ENCODE measurements around the gene ZSWIM6.
A peak's percentile ranks its signal among the peaks of the same experiment; 100 is the strongest.

The ZSWIM6 gene

DNA sequence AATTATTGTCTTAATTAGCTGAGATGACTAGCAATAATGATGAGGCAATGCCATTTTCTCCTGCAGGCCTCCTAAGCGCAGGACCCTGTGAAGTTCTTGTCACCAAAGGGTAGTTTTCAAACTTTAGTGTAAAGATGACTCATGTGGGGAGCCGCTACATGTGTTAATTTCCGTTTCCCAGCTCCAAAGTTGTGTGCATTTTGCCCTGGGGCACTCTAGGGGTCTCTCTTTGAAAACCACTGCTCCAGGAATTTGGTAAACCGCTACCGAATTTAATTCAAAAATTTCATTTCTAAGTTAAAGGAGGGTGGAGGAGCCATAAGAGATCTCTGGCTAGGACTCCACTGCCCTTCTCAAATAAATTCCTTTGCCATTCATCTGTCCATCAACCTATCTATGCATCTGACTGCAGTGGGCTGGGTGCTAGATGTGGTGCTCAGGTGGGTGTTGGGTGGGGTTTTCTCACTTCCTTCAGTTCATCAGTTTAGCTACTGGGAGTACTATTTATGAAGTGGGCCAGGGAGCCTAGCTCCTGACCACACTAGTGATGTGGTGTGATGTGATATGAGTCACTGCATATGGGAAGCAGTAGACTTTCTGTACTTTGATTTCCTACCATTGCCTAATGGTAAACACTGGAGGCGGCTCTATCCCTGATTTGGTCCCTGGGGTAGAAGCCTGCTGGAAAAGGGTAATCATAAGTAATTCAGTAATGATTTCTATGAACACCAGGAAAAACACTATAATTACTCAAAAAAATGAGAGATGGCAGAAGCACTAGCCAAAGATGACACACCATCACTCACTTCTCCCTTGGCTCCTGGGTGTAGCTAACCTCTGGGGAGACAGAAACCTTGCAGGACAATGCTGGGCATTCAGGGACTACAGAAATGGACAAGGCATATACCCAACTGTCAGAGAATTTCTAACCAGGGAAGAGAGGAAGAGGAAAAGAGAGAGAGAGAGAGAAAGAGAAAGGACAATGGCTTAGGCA is 4.0 kb upstream of the ZSWIM6 start:
- no peak overlapping the region for H3K27ac ChIP-seq (ENCODE audit: low read length)
- H3K4me3 ChIP-seq (ENCODE audit: low read length) = no peak overlapping the region
- H3K36me3 ChIP-seq (ENCODE audit: insufficient read depth, low read depth, low read length) = no peaks in the 10 kb centered on the region
- H3K4me1 ChIP-seq (ENCODE audit: insufficient read depth, low read length) = peaks cover 16% of the 10 kb centered on the region
- peaks cover 54% of the 10 kb centered on the region for H3K27me3 ChIP-seq (ENCODE audit: insufficient read depth, low read length)
- H3K9me3 ChIP-seq (ENCODE audit: insufficient read depth, low read depth, low read length) = no peaks in the 10 kb centered on the region
- no peak overlapping the region for H3K9ac ChIP-seq (ENCODE audit: low read depth, low read length)

DNA sequence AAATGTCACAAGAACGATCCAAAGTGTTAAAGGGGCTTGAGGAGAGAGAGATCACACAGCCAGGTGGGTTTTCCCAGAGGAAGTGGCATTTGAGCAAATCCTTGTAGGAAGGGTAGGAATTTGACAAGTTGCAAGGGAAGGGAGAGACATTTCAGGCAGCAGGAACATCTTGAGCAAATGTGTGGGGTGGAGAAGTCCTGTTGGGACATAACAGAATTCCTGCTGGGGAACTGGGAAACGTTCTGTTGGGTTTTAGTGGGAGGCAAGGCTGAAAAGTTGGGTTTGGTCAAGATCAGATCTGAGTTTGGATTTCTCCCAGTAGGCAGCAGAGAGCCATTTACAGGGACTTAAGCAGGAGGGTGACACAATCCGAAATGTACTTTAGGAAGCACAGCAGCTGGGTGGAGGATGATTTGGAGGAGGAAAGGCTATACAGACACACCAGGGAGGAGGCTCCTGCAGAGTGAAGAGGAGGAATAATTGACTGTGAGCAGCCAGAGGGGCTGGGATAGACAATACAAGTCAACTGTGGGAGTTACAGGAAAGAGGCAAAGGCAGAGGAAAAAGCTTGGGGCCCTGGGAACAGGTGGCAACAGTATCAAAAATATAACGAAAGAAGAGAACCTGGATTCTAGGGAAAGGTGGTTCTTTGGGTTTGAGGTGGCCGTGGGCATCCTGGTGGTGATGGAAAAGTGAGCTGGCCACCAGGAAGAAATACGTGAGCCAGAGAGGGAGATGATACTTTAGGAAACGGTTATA is 3.1 kb upstream of the ZSWIM6 start:
- Histone ChIP-seq H3K27ac (ENCODE audit: low read length) (no peak overlapping the region), H3K4me3 (ENCODE audit: low read length) (peak overlapping the region; percentile 91), H3K9ac (ENCODE audit: low read depth, low read length) (no peak overlapping the region), H3K36me3 (ENCODE audit: insufficient read depth, low read depth, low read length) (no peaks in the 10 kb centered on the region), H3K27me3 (ENCODE audit: insufficient read depth, low read length) (peaks cover 63% of the 10 kb centered on the region), H3K9me3 (ENCODE audit: insufficient read depth, low read depth, low read length) (no peaks in the 10 kb centered on the region), H3K4me1 (ENCODE audit: insufficient read depth, low read length) (peaks cover 16% of the 10 kb centered on the region)

DNA sequence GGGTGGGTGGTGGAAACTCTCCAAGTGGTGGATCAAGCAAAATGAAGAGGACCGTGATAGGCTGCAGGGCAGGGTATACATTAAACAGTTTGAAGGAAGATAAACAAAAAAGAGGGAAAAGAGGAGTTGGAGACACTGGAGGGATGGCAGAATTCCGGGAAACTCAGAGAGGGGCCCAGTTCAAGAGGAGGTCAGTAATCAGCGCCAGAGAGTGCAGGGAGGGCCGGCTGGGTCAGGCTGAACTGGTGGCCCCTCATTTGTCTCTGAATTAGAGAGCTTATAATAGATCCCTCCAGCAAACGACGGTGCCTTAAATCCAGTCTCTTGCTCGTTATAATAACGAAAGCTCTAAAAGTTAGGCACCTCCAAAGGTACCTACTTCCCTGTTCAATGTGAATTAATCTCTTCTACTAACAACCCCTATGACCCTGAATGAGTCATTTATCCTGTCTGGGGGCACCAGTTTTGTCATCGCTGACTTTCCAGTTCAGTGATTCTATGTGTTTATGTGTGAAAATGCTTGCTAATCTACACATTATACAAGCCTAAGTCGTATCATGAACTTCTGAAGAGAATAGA is 2.4 kb upstream of the ZSWIM6 start:
- H3K27me3 ChIP-seq (ENCODE audit: insufficient read depth, low read length) = peaks cover 70% of the 10 kb centered on the region
- H3K4me1 ChIP-seq (ENCODE audit: insufficient read depth, low read length) = peaks cover 17% of the 10 kb centered on the region
- H3K27ac ChIP-seq (ENCODE audit: low read length) = no peak overlapping the region
- no peaks in the 10 kb centered on the region for H3K36me3 ChIP-seq (ENCODE audit: insufficient read depth, low read depth, low read length)
- H3K9ac ChIP-seq (ENCODE audit: low read depth, low read length) = no peak overlapping the region
- H3K9me3 ChIP-seq (ENCODE audit: insufficient read depth, low read depth, low read length) = no peaks in the 10 kb centered on the region
- H3K4me3 ChIP-seq (ENCODE audit: low read length) = peak overlapping the region; percentile 91

DNA sequence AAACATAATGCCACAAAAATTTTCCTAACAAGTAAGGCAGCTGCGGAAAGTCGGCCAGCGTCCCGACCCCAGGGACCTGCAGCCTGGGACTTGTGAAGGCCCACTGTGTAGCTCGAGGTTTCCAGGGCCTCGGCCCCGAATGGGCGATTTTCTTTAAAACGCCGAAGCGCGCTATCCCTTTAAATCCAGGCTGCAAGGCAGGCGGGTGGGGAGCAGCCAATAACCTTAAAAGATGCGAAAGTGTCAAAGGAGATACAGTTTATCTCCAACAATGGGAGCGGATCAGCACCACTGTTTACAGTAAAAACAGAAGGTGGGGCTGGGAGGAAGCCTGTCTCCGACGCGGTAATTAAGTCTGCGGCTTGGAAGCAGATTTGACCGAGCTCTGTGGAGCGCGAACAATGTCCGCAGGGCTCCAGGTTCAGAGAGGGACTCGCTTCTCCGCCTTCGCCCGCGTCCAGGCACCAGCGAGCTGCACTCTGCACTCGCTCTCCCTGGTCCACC is 1.7 kb upstream of the ZSWIM6 start:
- peak overlapping the region; percentile 70; the same call in 1 of the 2 replicates for H3K9ac ChIP-seq (ENCODE audit: low read depth, low read length)
- no peaks in the 10 kb centered on the region for H3K36me3 ChIP-seq (ENCODE audit: insufficient read depth, low read depth, low read length)
- peaks cover 77% of the 10 kb centered on the region for H3K27me3 ChIP-seq (ENCODE audit: insufficient read depth, low read length)
- H3K27ac ChIP-seq (ENCODE audit: low read length) = no peak overlapping the region
- peaks cover 23% of the 10 kb centered on the region for H3K4me1 ChIP-seq (ENCODE audit: insufficient read depth, low read length)
- no peaks in the 10 kb centered on the region for H3K9me3 ChIP-seq (ENCODE audit: insufficient read depth, low read depth, low read length)
- peak overlapping the region; percentile 91 for H3K4me3 ChIP-seq (ENCODE audit: low read length)

DNA sequence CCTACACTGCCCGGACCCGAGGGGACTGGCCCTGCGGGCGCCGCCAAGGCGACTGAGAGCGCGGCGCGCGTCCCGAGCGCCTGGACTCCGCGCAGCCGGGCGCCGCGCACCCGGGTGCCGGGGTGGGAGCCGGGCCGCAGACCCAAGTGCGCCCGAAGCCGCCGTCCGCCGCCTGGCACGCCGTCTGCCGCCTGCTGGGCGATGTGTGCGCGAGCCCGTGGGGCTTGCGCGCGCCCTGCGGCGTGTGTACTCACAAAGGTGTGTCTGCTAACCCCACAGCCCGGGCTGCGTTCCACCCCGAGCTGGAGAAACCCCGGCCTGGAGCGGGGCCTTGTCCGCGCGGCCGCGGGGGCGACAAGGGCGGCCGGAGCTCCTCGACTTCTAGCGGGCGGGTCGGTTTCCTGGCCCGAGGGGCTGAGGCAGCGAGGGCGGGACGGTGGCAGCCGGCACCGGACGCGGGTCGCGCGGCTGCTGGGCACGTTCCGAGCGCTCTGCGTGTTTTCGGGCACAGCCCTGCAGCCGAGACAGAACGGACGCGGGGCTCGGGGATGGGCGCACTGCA is 1.1 kb upstream of the ZSWIM6 start:
- peaks cover 81% of the 10 kb centered on the region for H3K27me3 ChIP-seq (ENCODE audit: insufficient read depth, low read length)
- H3K36me3 ChIP-seq (ENCODE audit: insufficient read depth, low read depth, low read length) = no peaks in the 10 kb centered on the region
- H3K4me1 ChIP-seq (ENCODE audit: insufficient read depth, low read length) = peaks cover 23% of the 10 kb centered on the region
- no peaks in the 10 kb centered on the region for H3K9me3 ChIP-seq (ENCODE audit: insufficient read depth, low read depth, low read length)
- peak overlapping the region; percentile 70; the same call in 1 of the 2 replicates for H3K9ac ChIP-seq (ENCODE audit: low read depth, low read length)
- peak overlapping the region; percentile 91 for H3K4me3 ChIP-seq (ENCODE audit: low read length)
- no peak overlapping the region for H3K27ac ChIP-seq (ENCODE audit: low read length)

DNA sequence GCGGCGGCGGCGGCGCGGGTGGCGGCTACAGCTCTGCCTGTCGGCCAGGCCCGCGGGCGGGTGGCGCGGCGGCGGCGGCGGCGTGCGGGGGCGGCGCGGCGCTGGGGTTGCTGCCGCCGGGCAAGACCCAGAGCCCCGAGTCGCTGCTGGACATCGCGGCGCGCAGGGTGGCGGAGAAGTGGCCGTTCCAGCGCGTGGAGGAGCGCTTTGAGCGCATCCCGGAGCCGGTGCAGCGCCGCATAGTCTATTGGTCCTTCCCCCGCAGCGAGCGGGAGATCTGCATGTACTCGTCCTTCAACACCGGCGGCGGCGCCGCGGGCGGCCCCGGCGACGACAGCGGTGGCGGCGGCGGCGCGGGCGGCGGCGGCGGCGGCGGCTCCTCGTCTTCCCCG is 296 bp downstream of the ZSWIM6 start:
- Histone ChIP-seq H3K36me3 (ENCODE audit: insufficient read depth, low read depth, low read length) (no peaks in the 10 kb centered on the region), H3K27me3 (ENCODE audit: insufficient read depth, low read length) (peaks cover 70% of the 10 kb centered on the region), H3K27ac (ENCODE audit: low read length) (no peak overlapping the region), H3K9me3 (ENCODE audit: insufficient read depth, low read depth, low read length) (no peaks in the 10 kb centered on the region), H3K4me3 (ENCODE audit: low read length) (peak overlapping the region; percentile 53; the same call in 1 of the 2 replicates), H3K4me1 (ENCODE audit: insufficient read depth, low read length) (peaks cover 23% of the 10 kb centered on the region), H3K9ac (ENCODE audit: low read depth, low read length) (no peak overlapping the region)

DNA sequence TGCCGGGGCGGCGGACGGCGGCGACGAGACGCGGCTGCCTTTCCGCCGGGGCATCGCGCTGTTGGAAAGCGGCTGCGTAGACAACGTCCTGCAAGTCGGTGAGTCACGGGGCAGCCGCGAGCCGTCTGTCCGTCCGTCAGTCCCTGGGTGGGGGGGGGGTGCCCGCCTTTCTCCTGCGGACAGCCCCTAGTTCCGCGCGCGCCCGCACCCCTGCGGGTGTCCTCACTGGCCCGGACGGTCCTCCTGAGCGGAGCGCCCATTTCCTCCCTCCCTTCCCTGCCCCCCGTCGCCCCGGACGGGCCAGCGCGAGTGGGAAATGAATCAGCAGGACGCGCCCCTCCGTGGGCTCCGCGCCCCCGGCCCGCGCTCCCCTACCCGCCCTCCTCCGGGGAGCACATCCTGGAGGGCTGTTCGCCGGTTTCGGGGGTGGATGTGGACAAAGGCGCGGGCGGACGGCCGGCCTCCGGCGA is 828 bp downstream of the ZSWIM6 start:
- H3K9ac ChIP-seq (ENCODE audit: low read depth, low read length) = peak overlapping the region; percentile 51; the same call in 1 of the 2 replicates
- H3K27me3 ChIP-seq (ENCODE audit: insufficient read depth, low read length) = peaks cover 65% of the 10 kb centered on the region
- H3K27ac ChIP-seq (ENCODE audit: low read length) = no peak overlapping the region
- H3K4me3 ChIP-seq (ENCODE audit: low read length) = peak overlapping the region; percentile 71; the same call in 1 of the 2 replicates
- H3K36me3 ChIP-seq (ENCODE audit: insufficient read depth, low read depth, low read length) = no peaks in the 10 kb centered on the region
- peaks cover 23% of the 10 kb centered on the region for H3K4me1 ChIP-seq (ENCODE audit: insufficient read depth, low read length)
- no peaks in the 10 kb centered on the region for H3K9me3 ChIP-seq (ENCODE audit: insufficient read depth, low read depth, low read length)

DNA sequence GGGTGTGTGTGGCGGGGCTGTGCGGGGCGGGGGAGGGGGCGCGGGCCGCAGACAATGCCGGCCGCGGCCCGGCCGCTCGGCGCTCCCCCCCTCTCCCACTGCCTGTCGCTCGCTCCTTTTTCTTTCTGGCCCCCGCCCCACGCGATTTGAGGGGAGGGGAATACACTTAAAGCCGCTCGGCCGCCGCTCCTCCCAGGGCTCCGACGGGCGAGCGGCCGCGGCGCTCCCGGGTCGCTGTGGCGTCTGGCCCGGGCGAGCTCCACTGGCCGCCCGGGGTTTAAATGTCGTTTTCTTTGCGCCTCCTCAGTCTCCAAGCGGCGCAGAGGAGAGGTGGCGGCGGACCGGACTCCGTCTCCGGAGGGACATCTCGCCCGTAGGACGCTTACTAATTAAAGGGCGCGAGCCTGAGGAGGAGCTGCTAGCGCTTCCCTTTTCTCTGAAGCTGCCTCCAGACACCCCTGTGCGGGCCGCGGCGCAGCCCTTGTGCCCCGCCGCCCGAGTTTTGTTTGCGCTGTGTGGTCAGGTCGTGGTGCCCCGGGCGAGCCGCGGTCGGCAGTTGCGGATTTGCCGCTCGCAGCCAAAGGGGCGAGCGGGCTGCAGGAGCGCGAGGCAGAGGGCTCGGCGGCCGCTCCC is 1.4 kb downstream of the ZSWIM6 start:
- no peak overlapping the region for H3K27ac ChIP-seq (ENCODE audit: low read length)
- no peaks in the 10 kb centered on the region for H3K9me3 ChIP-seq (ENCODE audit: insufficient read depth, low read depth, low read length)
- peaks cover 59% of the 10 kb centered on the region for H3K27me3 ChIP-seq (ENCODE audit: insufficient read depth, low read length)
- H3K9ac ChIP-seq (ENCODE audit: low read depth, low read length) = peak overlapping the region; percentile 63; the same call in 1 of the 2 replicates
- peak overlapping the region; percentile 71 for H3K4me3 ChIP-seq (ENCODE audit: low read length)
- no peaks in the 10 kb centered on the region for H3K36me3 ChIP-seq (ENCODE audit: insufficient read depth, low read depth, low read length)
- H3K4me1 ChIP-seq (ENCODE audit: insufficient read depth, low read length) = peaks cover 22% of the 10 kb centered on the region

DNA sequence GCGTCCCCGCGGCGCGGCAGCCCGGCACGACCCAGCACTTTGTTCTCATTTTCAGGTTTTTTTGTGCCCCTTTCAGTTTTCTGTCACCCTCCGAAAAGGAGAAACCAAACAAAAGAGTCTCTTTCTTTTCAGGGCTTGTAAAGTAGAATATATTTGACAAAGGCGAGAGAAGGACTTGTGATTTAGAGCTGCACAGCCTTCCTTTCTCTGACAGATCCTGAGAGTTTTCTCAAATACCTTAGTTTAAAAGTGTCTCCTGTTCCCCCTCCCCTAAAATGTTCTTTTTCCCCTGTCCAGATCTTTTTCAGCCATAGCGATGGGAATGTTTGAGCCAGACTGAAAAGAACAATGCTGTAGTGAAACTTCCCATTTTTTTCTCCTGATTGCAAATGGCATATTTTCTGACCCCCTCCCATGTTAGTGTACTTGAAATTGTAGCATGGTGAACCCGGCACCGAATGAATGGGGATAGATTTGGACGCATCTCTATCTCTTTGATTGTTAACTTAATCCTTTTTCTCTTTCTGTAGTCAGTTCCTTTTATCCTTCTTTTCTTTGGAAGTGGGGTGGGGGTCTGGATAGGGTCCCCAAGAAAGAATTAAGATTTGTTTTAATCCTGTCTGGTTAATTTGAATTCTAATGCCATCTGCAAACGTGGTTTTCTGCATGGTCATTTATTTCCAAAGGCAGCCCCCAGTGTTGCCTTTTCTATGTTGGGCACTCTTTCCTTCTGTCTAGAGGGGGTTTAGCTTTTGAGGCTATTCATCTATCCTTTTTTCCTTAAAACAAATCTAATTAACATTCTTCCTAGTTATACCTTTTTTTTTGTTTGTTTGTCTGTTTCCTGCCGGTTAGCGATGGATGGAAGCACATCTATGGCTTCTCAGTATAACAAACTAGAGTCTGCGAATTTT is 2.2 kb downstream of the ZSWIM6 start:
- peaks cover 51% of the 10 kb centered on the region for H3K27me3 ChIP-seq (ENCODE audit: insufficient read depth, low read length)
- H3K9me3 ChIP-seq (ENCODE audit: insufficient read depth, low read depth, low read length) = no peaks in the 10 kb centered on the region
- H3K9ac ChIP-seq (ENCODE audit: low read depth, low read length) = peak overlapping the region; percentile 63; the same call in 1 of the 2 replicates
- no peak overlapping the region for H3K27ac ChIP-seq (ENCODE audit: low read length)
- H3K36me3 ChIP-seq (ENCODE audit: insufficient read depth, low read depth, low read length) = no peaks in the 10 kb centered on the region
- H3K4me1 ChIP-seq (ENCODE audit: insufficient read depth, low read length) = peaks cover 14% of the 10 kb centered on the region; the same call in 1 of the 2 replicates
- H3K4me3 ChIP-seq (ENCODE audit: low read length) = peak overlapping the region; percentile 71
